Endothelial cell of hepatic sinusoid (primary cell): ENCODE results near the gene LRRK1.

Source experiments
- in situ Hi-C: cut with HindIII; loops from 2 replicates; pipeline ENCODE4 v1.10.0; 2017; ENCODE audit warnings: low sequenced_read_pairs

Gene LRRK1

DNA sequence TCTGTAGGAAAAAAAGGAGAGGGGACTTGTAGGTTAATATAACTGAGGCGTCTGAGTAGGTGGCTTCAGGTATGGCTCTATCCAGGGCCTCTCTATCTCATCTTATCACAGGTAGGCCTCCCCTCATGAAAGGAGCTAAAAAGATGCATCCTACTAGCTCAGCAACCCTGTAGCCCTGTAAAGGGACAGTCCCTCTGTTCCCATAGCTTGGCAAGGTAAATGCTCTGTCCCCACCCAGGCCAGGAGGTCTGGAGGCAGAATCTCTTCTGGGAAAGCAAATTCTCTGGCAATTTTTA is 197.5 kb downstream of the LRRK1 start:
- in situ Hi-C loops, result no loop called here

DNA sequence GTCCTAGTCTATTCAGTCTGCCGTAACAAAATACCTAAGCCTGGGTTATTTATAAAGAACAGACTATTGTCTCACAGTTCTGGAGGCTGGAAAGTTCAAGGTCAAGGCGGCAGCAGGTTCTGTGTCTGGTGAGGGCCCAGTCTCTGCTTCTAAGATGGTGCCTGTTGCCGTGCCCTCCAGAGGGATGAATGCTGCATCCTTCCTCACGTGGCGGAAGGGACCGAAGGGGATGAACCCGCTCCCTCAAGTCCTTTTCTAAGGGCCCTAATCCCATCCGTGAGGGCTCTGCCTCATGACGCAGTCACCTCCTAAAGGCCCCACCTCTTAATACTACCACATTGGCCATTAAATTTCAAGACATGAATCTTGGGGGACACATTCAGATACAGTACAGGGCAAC is 199.0 kb downstream of the LRRK1 start:
- in situ Hi-C loops, result no loop called here

DNA sequence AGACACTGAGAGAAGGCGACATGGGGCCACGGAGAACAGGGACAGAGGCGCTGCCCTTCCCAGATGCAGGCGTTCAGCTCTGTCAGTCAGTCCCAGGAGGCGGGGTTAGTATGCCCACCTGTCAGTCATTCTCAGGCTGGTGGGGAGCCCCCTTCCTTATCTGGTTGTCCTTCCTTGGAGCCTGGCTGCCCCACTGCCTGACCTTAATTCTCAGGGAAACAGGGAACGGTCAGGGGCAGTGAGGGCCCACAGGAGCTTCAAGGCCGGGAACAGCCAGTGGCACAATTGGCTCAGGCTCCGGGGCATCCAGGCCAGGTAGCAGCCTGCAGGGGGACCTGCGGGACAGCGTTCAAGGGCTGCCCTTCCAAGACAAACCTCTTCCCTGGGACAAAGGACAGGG is 199.5 kb downstream of the LRRK1 start:
- in situ Hi-C loops, result no loop called here

DNA sequence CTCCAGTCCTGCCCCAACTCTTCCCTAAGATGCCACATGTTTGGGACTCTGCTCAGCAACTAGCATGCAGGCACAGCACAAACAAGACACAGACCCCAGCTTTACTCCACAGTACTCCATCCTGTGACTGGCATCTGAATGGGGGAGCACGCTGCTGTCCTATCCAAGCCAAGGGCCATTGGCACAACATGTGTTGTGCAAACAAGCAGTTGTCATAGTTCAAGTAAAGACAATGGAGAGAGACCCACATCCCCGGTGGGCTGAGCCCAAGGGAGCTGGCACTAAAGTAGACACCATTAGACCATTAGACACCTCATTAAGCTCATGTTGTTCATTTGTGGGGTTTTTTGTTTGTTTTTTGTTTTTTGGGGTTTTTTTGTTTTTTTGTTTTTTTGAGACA is 200.0 kb downstream of the LRRK1 start:
- in situ Hi-C loops, result no loop called here
